Right forelimb (tissue), 1 donor: ENCODE results near the gene PNLIPRP1.

Experiments used
- DNase-seq: peaks from one replicate; pipeline ENCODE4 v3.0.0-alpha.2; 2018

The PNLIPRP1 gene

GRCh38 chr10:116590590-116591444 lies at the start of gene PNLIPRP1:
PNLIPRP1 (plus strand) TSS chr10:116590959; CDS start chr10:116591130, 171 bp downstream.
- no peak for DNase-seq

GRCh38 chr10:116542007-116542677 lies 48.6 kb upstream of the PNLIPRP1 start:
- no peak for DNase-seq

- DNase-seq = no peak
Observed at GRCh38 chr10:116545122-116545521, 45.6 kb upstream of the PNLIPRP1 start.

GRCh38 chr10:116545756-116546155 lies 45.0 kb upstream of the PNLIPRP1 start, which contains the start of gene PNLIP:
PNLIP (plus strand) TSS chr10:116545931; CDS start chr10:116546093, 162 bp downstream.
- no peak for DNase-seq

- DNase-seq = no peak
Observed at GRCh38 chr10:116548301-116548700, 42.5 kb upstream of the PNLIPRP1 start.

- DNase-seq = no peak
Observed at GRCh38 chr10:116553378-116553980, 37.3 kb upstream of the PNLIPRP1 start.

GRCh38 chr10:116554628-116555027 lies 36.1 kb upstream of the PNLIPRP1 start:
- DNase-seq = no peak

- DNase-seq = no peak
Observed at GRCh38 chr10:116555880-116556279, 34.9 kb upstream of the PNLIPRP1 start.

GRCh38 chr10:116557305-116557880 lies 33.4 kb upstream of the PNLIPRP1 start:
- DNase-seq = no peak

GRCh38 chr10:116565534-116565933 lies 25.2 kb upstream of the PNLIPRP1 start:
- DNase-seq = no peak

- DNase-seq = no peak
Observed at GRCh38 chr10:116566932-116567331, 23.8 kb upstream of the PNLIPRP1 start.

GRCh38 chr10:116567335-116567734 lies 23.4 kb upstream of the PNLIPRP1 start:
- no peak for DNase-seq

- DNase-seq = no peak
Observed at GRCh38 chr10:116574797-116575196, 16.0 kb upstream of the PNLIPRP1 start.

GRCh38 chr10:116587878-116588591 lies 2.7 kb upstream of the PNLIPRP1 start:
- no peak for DNase-seq

GRCh38 chr10:116588995-116589394 lies 1.8 kb upstream of the PNLIPRP1 start:
- no peak for DNase-seq

- no peak for DNase-seq
Observed at GRCh38 chr10:116589926-116590325, 833 bp upstream of the PNLIPRP1 start.

GRCh38 chr10:116593139-116593740 lies 2.5 kb downstream of the PNLIPRP1 start:
- no peak for DNase-seq

GRCh38 chr10:116594525-116595035 lies 3.8 kb downstream of the PNLIPRP1 start:
- no peak for DNase-seq

- no peak for DNase-seq
Observed at GRCh38 chr10:116596062-116596461, 5.3 kb downstream of the PNLIPRP1 start.

- no peak for DNase-seq
Observed at GRCh38 chr10:116597543-116597942, 6.8 kb downstream of the PNLIPRP1 start.

GRCh38 chr10:116598329-116598728 lies 7.6 kb downstream of the PNLIPRP1 start:
- DNase-seq = no peak

GRCh38 chr10:116599991-116600390 lies 9.2 kb downstream of the PNLIPRP1 start:
- no peak for DNase-seq
